Measurements from ENCODE around the gene MST1.
"Not testable (repeated sequence)": the region's sequence is repeated elsewhere in the genome, so short reads cannot be mapped to it uniquely, and the experiment has no call there.

The MST1 gene

GRCh38 chr3:49694409-49695070, 5.3 kb upstream of the MST1 start:
- H3K4ac ChIP-seq (ENCODE audit: low read length); DNase-seq (ENCODE audit: low spot score); H2AK5ac ChIP-seq (ENCODE audit: low read depth, low read length); H3K18ac ChIP-seq (ENCODE audit: low read length); H2BK5ac ChIP-seq (ENCODE audit: low read length); H3K27me3 ChIP-seq (ENCODE audit: control insufficient read depth in 3 of 3, insufficient read depth in 3 of 3, low read depth in 1 of 3, low read length in 3 of 3); H2AFZ ChIP-seq (ENCODE audit: low read length); H3K4me1 ChIP-seq (ENCODE audit: control insufficient read depth in 2 of 2, insufficient read depth in 1 of 2, low read depth in 1 of 2, low read length in 2 of 2); H2BK15ac ChIP-seq (ENCODE audit: low read length); H2BK120ac ChIP-seq (ENCODE audit: low read depth, low read length); H4K91ac ChIP-seq (ENCODE audit: low read depth, low read length, poor library complexity); H3K23ac ChIP-seq (ENCODE audit: low read depth, low read length, poor library complexity); H3K27ac ChIP-seq (replicated peaks; ENCODE audit: low read length); H3K36me3 ChIP-seq (replicated peaks in 1 of 2; ENCODE audit: control insufficient read depth in 2 of 2, insufficient read depth in 2 of 2, low read length in 2 of 2); H3K9me3 ChIP-seq (replicated peaks in 1 of 2; ENCODE audit: control insufficient read depth in 2 of 2, insufficient read depth in 1 of 2, low read depth in 1 of 2, low read length in 2 of 2); H3K79me1 ChIP-seq (ENCODE audit: low read depth, low read length); H3K9ac ChIP-seq (ENCODE audit: low read depth, low read length, poor library complexity); H3K14ac ChIP-seq (ENCODE audit: low read length); H3K4me3 ChIP-seq (ENCODE audit: low read length in 2 of 2); H2BK12ac ChIP-seq (ENCODE audit: low read length); H4K8ac ChIP-seq (ENCODE audit: low read depth, low read length); H3K4me2 ChIP-seq (ENCODE audit: insufficient read depth, low read length, poor library complexity, severe bottlenecking): not testable (repeated sequence)
- WGBS, 2 donors (ENCODE audit: extremely low coverage in 2 of 2, insufficient read length in 2 of 2, insufficient replicate concordance in 1 of 2): no CpG with 5 or more reads among the region's 6 CpGs

- H3K36me3 ChIP-seq (replicated peaks in 1 of 2; ENCODE audit: control insufficient read depth in 2 of 2, insufficient read depth in 2 of 2, low read length in 2 of 2); H3K9me3 ChIP-seq (replicated peaks in 1 of 2; ENCODE audit: control insufficient read depth in 2 of 2, insufficient read depth in 1 of 2, low read depth in 1 of 2, low read length in 2 of 2); H2AK5ac ChIP-seq (ENCODE audit: low read depth, low read length); H3K9ac ChIP-seq (ENCODE audit: low read depth, low read length, poor library complexity); H3K79me1 ChIP-seq (ENCODE audit: low read depth, low read length); H3K14ac ChIP-seq (ENCODE audit: low read length); H4K8ac ChIP-seq (ENCODE audit: low read depth, low read length); H3K23ac ChIP-seq (ENCODE audit: low read depth, low read length, poor library complexity); H2BK12ac ChIP-seq (ENCODE audit: low read length); H2AFZ ChIP-seq (ENCODE audit: low read length); H4K91ac ChIP-seq (ENCODE audit: low read depth, low read length, poor library complexity); DNase-seq (ENCODE audit: low spot score); H3K18ac ChIP-seq (ENCODE audit: low read length); H2BK5ac ChIP-seq (ENCODE audit: low read length); H2BK15ac ChIP-seq (ENCODE audit: low read length); H3K4ac ChIP-seq (ENCODE audit: low read length); H3K4me1 ChIP-seq (ENCODE audit: control insufficient read depth in 2 of 2, insufficient read depth in 1 of 2, low read depth in 1 of 2, low read length in 2 of 2); H2BK120ac ChIP-seq (ENCODE audit: low read depth, low read length); H3K27ac ChIP-seq (replicated peaks; ENCODE audit: low read length); H3K4me2 ChIP-seq (ENCODE audit: insufficient read depth, low read length, poor library complexity, severe bottlenecking); H3K27me3 ChIP-seq (ENCODE audit: control insufficient read depth in 3 of 3, insufficient read depth in 3 of 3, low read depth in 1 of 3, low read length in 3 of 3): not testable (repeated sequence)
- no CpG with 5 or more reads among the region's 3 CpGs for WGBS, 2 donors (ENCODE audit: extremely low coverage in 2 of 2, insufficient read length in 2 of 2, insufficient replicate concordance in 1 of 2)
- peak overlapping the region in 1 of 2 donors; percentile 96 for H3K4me3 ChIP-seq (ENCODE audit: low read length in 2 of 2)
These were observed 2.2 kb upstream of the MST1 start for GRCh38 chr3:49691481-49691880.

GRCh38 chr3:49690856-49691255, 1.6 kb upstream of the MST1 start:
- not testable (repeated sequence) for H2AK5ac ChIP-seq (ENCODE audit: low read depth, low read length); H3K27ac ChIP-seq (replicated peaks; ENCODE audit: low read length); H2AFZ ChIP-seq (ENCODE audit: low read length); H3K9ac ChIP-seq (ENCODE audit: low read depth, low read length, poor library complexity); H3K18ac ChIP-seq (ENCODE audit: low read length); H2BK15ac ChIP-seq (ENCODE audit: low read length); H3K4me2 ChIP-seq (ENCODE audit: insufficient read depth, low read length, poor library complexity, severe bottlenecking); DNase-seq (ENCODE audit: low spot score); H4K91ac ChIP-seq (ENCODE audit: low read depth, low read length, poor library complexity); H3K9me3 ChIP-seq (replicated peaks in 1 of 2; ENCODE audit: control insufficient read depth in 2 of 2, insufficient read depth in 1 of 2, low read depth in 1 of 2, low read length in 2 of 2); H3K4me1 ChIP-seq (ENCODE audit: control insufficient read depth in 2 of 2, insufficient read depth in 1 of 2, low read depth in 1 of 2, low read length in 2 of 2); H3K4ac ChIP-seq (ENCODE audit: low read length); H3K23ac ChIP-seq (ENCODE audit: low read depth, low read length, poor library complexity); H2BK5ac ChIP-seq (ENCODE audit: low read length); H3K36me3 ChIP-seq (replicated peaks in 1 of 2; ENCODE audit: control insufficient read depth in 2 of 2, insufficient read depth in 2 of 2, low read length in 2 of 2); H3K79me1 ChIP-seq (ENCODE audit: low read depth, low read length); H2BK120ac ChIP-seq (ENCODE audit: low read depth, low read length); H4K8ac ChIP-seq (ENCODE audit: low read depth, low read length); H2BK12ac ChIP-seq (ENCODE audit: low read length); H3K14ac ChIP-seq (ENCODE audit: low read length); H3K27me3 ChIP-seq (ENCODE audit: control insufficient read depth in 3 of 3, insufficient read depth in 3 of 3, low read depth in 1 of 3, low read length in 3 of 3)
- no CpG with 5 or more reads among the region's 3 CpGs for WGBS, 2 donors (ENCODE audit: extremely low coverage in 2 of 2, insufficient read length in 2 of 2, insufficient replicate concordance in 1 of 2)
- peak overlapping the region in 1 of 2 donors; percentile 96 for H3K4me3 ChIP-seq (ENCODE audit: low read length in 2 of 2)

GRCh38 chr3:49689908-49690624, 792 bp upstream of the MST1 start:
- not testable (repeated sequence) for H3K36me3 ChIP-seq (replicated peaks in 1 of 2; ENCODE audit: control insufficient read depth in 2 of 2, insufficient read depth in 2 of 2, low read length in 2 of 2); H3K23ac ChIP-seq (ENCODE audit: low read depth, low read length, poor library complexity); H4K91ac ChIP-seq (ENCODE audit: low read depth, low read length, poor library complexity); H3K4me1 ChIP-seq (ENCODE audit: control insufficient read depth in 2 of 2, insufficient read depth in 1 of 2, low read depth in 1 of 2, low read length in 2 of 2); H3K27me3 ChIP-seq (ENCODE audit: control insufficient read depth in 3 of 3, insufficient read depth in 3 of 3, low read depth in 1 of 3, low read length in 3 of 3); H3K4ac ChIP-seq (ENCODE audit: low read length); DNase-seq (ENCODE audit: low spot score); H4K8ac ChIP-seq (ENCODE audit: low read depth, low read length); H3K79me1 ChIP-seq (ENCODE audit: low read depth, low read length); H3K9me3 ChIP-seq (replicated peaks in 1 of 2; ENCODE audit: control insufficient read depth in 2 of 2, insufficient read depth in 1 of 2, low read depth in 1 of 2, low read length in 2 of 2); H3K27ac ChIP-seq (replicated peaks; ENCODE audit: low read length); H2BK120ac ChIP-seq (ENCODE audit: low read depth, low read length); H2BK15ac ChIP-seq (ENCODE audit: low read length)
- Histone ChIP-seq H2AFZ (ENCODE audit: low read length) (peak overlapping the region; percentile 94), H3K18ac (ENCODE audit: low read length) (peak overlapping the region; percentile 17), H2AK5ac (ENCODE audit: low read depth, low read length) (peak overlapping the region; percentile 43), H3K4me3 (ENCODE audit: low read length in 2 of 2) (peak overlapping the region; percentile 86 to 96), H2BK5ac (ENCODE audit: low read length) (peak overlapping the region; percentile 82), H2BK12ac (ENCODE audit: low read length) (peak overlapping the region; percentile 22), H3K4me2 (ENCODE audit: insufficient read depth, low read length, poor library complexity, severe bottlenecking) (peak overlapping the region; percentile 97), H3K9ac (ENCODE audit: low read depth, low read length, poor library complexity) (peak overlapping the region; percentile 70), H3K14ac (ENCODE audit: low read length) (peak overlapping the region; percentile 38)
- no CpG with 5 or more reads among the region's 16 CpGs for WGBS, 2 donors (ENCODE audit: extremely low coverage in 2 of 2, insufficient read length in 2 of 2, insufficient replicate concordance in 1 of 2)

Measured in neuronal stem cell (in vitro differentiated cells).